GM06990 (cell line): ENCODE results near the gene RNLS.

Experiments used
- DNase-seq: peaks from one replicate; pipeline ENCODE4 v3.0.0-alpha.2; 2011; ENCODE audit not compliant: insufficient read length; ENCODE audit errors: extremely low read depth
- H3K27me3 ChIP-seq: replicated peaks from 2 replicates; pipeline ENCODE4 v1.6.0; 2011; ENCODE audit warnings: low read length; ENCODE audit not compliant: control insufficient read depth, insufficient read depth
- H3K36me3 ChIP-seq: 2 replicates; pipeline ENCODE4 v1.5.1; 2011; ENCODE audit warnings: low read length; ENCODE audit not compliant: control insufficient read depth, insufficient read depth
- H3K4me3 ChIP-seq: replicated peaks from 2 replicates; pipeline ENCODE4 v1.5.1; 2011; ENCODE audit warnings: low read depth, mild to moderate bottlenecking, control low read depth, low read length
- CTCF ChIP-seq: IDR thresholded peaks from 2 replicates; pipeline ENCODE4 v1.5.1; 2011; ENCODE audit warnings: low read length, control low read depth, mild to moderate bottlenecking, inconsistent platforms; ENCODE audit not compliant: insufficient read depth, poor library complexity, severe bottlenecking

The RNLS gene

GRCh38 chr10:88534072-88534665 lies 48.9 kb downstream of the RNLS start:
- H3K27me3 ChIP-seq = no peaks in the 10 kb centered on the region

GRCh38 chr10:88531392-88532052 lies 51.6 kb downstream of the RNLS start:
- Histone ChIP-seq H3K27me3 (no peaks in the 10 kb centered on the region), H3K36me3 (no peaks in the 10 kb centered on the region), H3K4me3 (no peak overlapping the region)
- no peak for DNase-seq
- TF ChIP-seq CTCF = no peak

More at GRCh38 chr10:88534072-88534665, 48.9 kb downstream of the RNLS start:
- DNase-seq = no peak
- H3K4me3 ChIP-seq = no peak overlapping the region
- H3K36me3 ChIP-seq = no peaks in the 10 kb centered on the region
- TF ChIP-seq CTCF = no peak

GRCh38 chr10:88530629-88531391 lies 52.3 kb downstream of the RNLS start:
- no peak for DNase-seq
- no peak for TF ChIP-seq CTCF

GRCh38 chr10:88530093-88530492 lies 53.0 kb downstream of the RNLS start:
- H3K4me3 ChIP-seq = no peak overlapping the region

More at GRCh38 chr10:88530629-88531391, 52.3 kb downstream of the RNLS start:
- Histone ChIP-seq H3K27me3 (no peaks in the 10 kb centered on the region), H3K4me3 (no peak overlapping the region), H3K36me3 (no peaks in the 10 kb centered on the region)

GRCh38 chr10:88528806-88529570 lies 54.1 kb downstream of the RNLS start:
- no peak for TF ChIP-seq CTCF
- H3K4me3 ChIP-seq = no peak overlapping the region
- H3K36me3 ChIP-seq = no peaks in the 10 kb centered on the region
- H3K27me3 ChIP-seq = no peaks in the 10 kb centered on the region
- no peak for DNase-seq

More at GRCh38 chr10:88530093-88530492, 53.0 kb downstream of the RNLS start:
- Histone ChIP-seq H3K27me3 (no peaks in the 10 kb centered on the region), H3K36me3 (no peaks in the 10 kb centered on the region)
- DNase-seq = no peak
- TF ChIP-seq CTCF = no peak
